ENCODE measurements around the gene HCAR2. TPM values are rescaled to one million over a fixed set of nuclear protein-coding genes. Genes with fewer than 3 reads are reported as not detected.

HCAR2 gene
- total and polyA plus RNA-seq, 2 of the 13 experiments (the other 11 are each of a cell fraction or from before 2014, with no cell fraction given) = 0.09 to 5.6 TPM

- TF ChIP-seq, protein P1, sequence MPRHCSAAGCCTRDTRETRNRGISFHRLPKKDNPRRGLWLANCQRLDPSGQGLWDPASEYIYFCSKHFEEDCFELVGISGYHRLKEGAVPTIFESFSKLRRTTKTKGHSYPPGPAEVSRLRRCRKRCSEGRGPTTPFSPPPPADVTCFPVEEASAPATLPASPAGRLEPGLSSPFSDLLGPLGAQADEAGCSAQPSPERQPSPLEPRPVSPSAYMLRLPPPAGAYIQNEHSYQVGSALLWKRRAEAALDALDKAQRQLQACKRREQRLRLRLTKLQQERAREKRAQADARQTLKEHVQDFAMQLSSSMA (CRISPR knock-in tag; IDR thresholded peaks at IDR 0.05) = no peak
- TF ChIP-seq ZNF274 (CRISPR knock-in tag; IDR thresholded peaks at IDR 0.05) (no peak), NCOA1 (CRISPR knock-in tag; IDR thresholded peaks at IDR 0.05) (no peak), NR1H2 (CRISPR knock-in tag; IDR thresholded peaks at IDR 0.05; ENCODE audit: borderline replicate concordance, low read depth) (no peak), MAF1 (CRISPR knock-in tag; IDR thresholded peaks at IDR 0.05; ENCODE audit: borderline replicate concordance) (no peak), ZNF34 (CRISPR knock-in tag; IDR thresholded peaks at IDR 0.05; ENCODE audit: borderline replicate concordance) (no peak), THYN1 (CRISPR knock-in tag; IDR thresholded peaks at IDR 0.05; ENCODE audit: borderline replicate concordance, low read depth) (no peak), ZFX (CRISPR knock-in tag; IDR thresholded peaks at IDR 0.05; ENCODE audit: low read depth) (peak; percentile 15; the same call in 1 of the 2 replicates), ZC3H13 (CRISPR knock-in tag; IDR thresholded peaks at IDR 0.05) (no peak), ZFP36L2 (CRISPR knock-in tag; IDR thresholded peaks at IDR 0.05) (no peak), GATAD1 (CRISPR knock-in tag; IDR thresholded peaks at IDR 0.05) (no peak), ARID5B (CRISPR knock-in tag; IDR thresholded peaks at IDR 0.05) (no peak), ZNF768 (CRISPR knock-in tag; IDR thresholded peaks at IDR 0.05) (no peak), TAF1 (CRISPR knock-in tag; IDR thresholded peaks at IDR 0.05) (0 out of 2 replicates have a peak, but pooled peaks have one; percentile 27), ZNF326 (CRISPR knock-in tag; IDR thresholded peaks at IDR 0.05; ENCODE audit: borderline replicate concordance) (no peak), ZNF335 (CRISPR knock-in tag; IDR thresholded peaks at IDR 0.05) (0 out of 2 replicates have a peak, but pooled peaks have one; percentile 31), ZNF790 (CRISPR knock-in tag; IDR thresholded peaks at IDR 0.05; ENCODE audit: borderline replicate concordance) (no peak), TMF1 (CRISPR knock-in tag; IDR thresholded peaks at IDR 0.05; ENCODE audit: low read depth) (no peak), CBX5 (CRISPR knock-in tag; IDR thresholded peaks at IDR 0.05; ENCODE audit: borderline replicate concordance) (no peak), ZNF703 (CRISPR knock-in tag; IDR thresholded peaks at IDR 0.05; ENCODE audit: borderline replicate concordance) (no peak), TOPORS (CRISPR knock-in tag; IDR thresholded peaks at IDR 0.05) (no peak), ATF7 (IDR thresholded peaks at IDR 0.05) (no peak), ATF7 (CRISPR knock-in tag; IDR thresholded peaks at IDR 0.05) (no peak), SP5 (CRISPR knock-in tag; IDR thresholded peaks at IDR 0.05; ENCODE audit: borderline replicate concordance, low read depth) (no peak), ZBTB14 (CRISPR knock-in tag; IDR thresholded peaks at IDR 0.05) (no peak), AGO1 (IDR thresholded peaks at IDR 0.05; ENCODE audit: low read depth, low read length, poor library complexity, severe bottlenecking) (no peak)
These were observed 27.3 kb upstream of the HCAR2 start, which contains the start of gene HCAR1 (continued) for GRCh38 chr12:122730215-122731014.
